Activated gamma-delta T cell (primary cell): Measurements from ENCODE around the gene DCAF7.

Experiments used
- DNase-seq: peaks from one replicate; lab custom pipeline; 2025; lab: John Stamatoyannopoulos, UW

Gene DCAF7

GRCh38 chr17:63544467-63545301 is 5.6 kb upstream of the DCAF7 start:
- no peak for DNase-seq

DNA sequence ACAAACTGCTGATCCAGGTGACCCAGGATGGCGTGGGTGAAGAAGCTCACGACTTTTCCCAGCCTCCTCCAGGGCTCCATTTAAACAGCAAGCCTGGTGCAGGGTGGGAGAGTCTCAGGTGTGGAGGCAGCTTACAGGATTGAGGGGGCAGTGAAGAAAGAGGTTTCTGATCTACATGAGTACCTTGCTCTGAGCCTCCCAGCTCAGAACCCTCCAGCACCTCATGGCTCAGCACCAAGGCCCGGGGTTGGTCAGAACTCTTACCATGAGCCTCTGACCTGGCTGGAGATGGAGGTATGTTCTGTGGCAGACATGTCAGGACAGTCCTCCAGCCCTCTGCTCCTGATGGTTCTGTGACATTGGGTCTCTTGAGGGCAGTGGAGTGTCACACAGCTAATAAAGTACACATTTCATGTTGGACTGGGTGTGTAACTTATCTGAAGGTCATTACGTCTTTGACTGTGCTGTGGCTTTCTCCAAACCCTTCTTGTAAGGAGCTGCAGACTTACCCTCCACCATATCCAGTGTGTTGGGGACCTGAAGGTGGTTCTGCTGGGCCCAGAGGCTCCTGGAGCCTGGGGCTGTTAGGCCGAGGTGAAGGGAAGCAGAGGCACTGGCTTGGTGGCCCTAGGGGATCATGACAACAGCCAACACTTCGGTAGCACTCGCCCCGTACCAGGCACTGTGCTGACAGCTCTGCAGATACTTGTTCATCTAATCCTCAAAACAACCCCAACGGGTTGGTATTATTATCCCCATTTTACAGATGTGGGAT is 3.8 kb upstream of the DCAF7 start:
- DNase-seq, result no peak

GRCh38 chr17:63547083-63547523 is 3.2 kb upstream of the DCAF7 start:
- no peak for DNase-seq

DNA sequence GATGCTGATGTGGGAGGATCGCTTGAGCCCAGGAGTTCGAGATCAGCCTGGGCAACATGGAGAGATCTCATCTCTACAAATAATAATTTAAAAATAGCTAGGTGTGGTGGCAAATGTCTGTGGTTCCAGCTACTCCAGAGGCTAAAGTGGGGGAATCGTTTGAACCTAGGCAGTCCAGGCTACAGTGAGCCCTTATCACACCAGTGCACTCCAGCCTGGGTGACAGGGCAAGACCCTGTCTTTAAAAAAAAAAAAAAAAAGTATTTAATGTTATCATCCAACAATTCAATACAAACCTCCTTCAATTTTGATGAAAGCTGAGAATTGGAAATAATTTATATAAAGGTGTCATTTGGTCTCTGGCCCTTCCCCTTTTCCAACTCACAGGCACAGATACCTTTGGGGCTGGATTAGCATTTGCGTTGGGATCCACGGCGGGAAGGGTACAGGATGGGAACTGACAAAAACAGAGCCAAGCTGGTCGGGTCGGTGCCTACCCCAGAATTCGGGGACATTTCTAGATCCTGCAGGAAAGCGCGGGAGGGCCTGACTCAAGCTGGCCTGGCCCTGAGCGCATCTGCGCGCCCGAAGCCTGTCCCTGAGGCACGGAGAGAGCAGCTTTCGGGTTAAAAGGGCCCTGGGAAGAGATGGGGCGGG is 860 bp upstream of the DCAF7 start:
- DNase-seq, result no peak

- no peak for DNase-seq
Measured at GRCh38 chr17:63550817-63551639, 751 bp downstream of the DCAF7 start.

DNA sequence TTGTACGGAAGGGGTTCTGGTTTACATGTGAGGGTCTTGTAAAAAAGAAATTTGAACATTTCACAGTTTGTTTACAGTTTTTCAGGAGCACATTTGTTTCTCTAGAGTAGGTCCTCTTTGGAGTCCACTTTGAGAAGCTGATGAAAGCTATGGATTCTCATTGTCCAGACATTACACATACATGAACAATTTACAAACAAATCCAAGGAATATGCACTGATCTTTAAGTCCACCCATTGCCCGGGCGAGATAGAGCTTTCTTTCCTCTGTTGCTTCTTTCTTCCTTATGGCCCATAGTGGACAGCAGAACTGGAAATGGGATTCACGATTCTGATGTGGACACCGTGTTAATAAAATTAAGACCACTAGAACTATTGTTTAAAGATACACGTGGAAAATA is 1.9 kb downstream of the DCAF7 start:
- DNase-seq, result no peak

DNA sequence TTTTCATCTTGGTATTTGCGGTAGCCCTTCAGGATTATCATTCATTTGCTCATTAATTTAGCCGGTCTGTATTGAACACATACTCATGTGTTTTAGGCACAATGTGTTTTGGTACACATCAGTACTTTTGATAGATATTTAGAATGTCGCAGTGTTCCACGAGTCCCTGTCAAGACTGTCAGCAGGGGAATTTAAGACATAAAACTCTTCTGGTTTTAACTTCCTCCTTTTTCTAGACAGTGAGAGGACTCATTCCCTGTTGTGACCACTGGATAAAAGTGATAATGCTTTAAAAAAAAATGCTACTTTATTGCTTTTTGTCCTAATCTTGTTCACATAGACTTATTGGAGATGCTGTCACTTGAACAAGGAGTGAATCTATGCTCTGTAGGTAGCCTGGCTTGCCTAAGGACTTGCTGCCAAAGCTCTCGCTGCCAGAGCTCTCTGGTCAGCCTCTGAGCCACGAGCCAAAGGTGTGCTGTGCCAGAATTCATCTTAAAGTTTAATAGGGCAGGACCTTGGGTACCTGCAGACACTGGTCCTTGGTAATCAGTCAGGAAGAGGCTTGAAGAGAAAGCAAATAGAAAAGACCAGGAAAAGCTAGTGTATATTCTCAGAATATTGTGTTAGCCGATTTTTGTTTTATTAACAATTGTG is 5.4 kb downstream of the DCAF7 start:
- DNase-seq, result no peak

GRCh38 chr17:63557416-63557815 is 7.1 kb downstream of the DCAF7 start:
- DNase-seq, result no peak

DNA sequence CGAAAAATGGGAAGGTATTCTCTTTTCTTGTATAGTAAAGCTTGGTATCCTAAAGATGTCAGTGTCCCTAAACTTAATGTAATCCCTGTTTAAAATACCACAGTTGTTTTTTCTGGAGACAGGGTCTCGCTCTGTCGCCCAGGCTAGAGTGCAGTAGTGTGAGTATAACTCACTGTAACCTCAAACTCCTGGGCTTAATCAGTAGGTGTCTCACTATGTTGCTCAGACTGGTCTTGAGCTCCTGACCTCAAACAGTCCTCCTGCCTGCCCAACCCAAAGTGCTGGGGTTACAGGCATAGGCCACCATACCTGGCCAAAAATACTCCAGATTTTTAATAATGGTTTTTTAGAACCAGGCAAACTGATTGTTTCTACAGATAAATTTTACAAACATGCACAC is 8.2 kb downstream of the DCAF7 start:
- DNase-seq, result no peak

DNA sequence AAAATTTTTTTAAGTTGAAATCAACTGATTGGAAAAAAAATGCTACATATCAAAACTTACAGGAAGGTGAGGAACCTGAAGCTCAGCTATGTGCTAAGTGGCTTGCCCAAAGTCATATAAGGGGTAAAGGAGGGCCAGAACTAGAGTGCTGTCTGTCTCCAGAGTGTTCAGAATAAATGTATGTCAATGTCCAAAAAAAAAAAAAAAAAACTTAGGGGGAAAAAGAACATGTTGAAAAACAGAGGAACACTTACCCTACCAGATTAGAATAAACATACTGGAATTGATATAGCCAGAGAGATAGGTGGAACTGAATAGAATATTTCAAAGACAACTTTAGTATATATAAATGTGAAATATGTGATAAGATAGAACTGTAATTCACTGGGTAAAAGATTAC is 11.5 kb downstream of the DCAF7 start:
- DNase-seq, result no peak

DNA sequence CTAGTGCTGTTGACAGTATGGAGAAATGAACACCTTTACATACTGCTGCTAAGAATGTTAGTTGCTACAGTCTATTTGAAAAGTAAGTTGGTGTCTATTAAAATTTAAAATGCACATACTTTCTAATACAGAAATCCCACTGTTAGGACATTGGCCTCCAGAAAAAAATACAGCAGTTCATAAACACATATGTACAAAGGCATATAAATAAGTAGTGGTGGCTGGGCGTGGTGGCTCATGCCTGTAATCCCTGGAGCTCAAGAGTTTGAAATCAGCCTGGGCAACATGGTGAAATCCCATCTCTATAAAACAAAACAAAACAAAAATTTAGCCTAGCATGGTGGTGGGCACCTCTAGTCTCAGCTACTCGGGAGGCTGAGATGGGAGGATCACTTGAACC is 13.1 kb downstream of the DCAF7 start:
- DNase-seq, result no peak

DNA sequence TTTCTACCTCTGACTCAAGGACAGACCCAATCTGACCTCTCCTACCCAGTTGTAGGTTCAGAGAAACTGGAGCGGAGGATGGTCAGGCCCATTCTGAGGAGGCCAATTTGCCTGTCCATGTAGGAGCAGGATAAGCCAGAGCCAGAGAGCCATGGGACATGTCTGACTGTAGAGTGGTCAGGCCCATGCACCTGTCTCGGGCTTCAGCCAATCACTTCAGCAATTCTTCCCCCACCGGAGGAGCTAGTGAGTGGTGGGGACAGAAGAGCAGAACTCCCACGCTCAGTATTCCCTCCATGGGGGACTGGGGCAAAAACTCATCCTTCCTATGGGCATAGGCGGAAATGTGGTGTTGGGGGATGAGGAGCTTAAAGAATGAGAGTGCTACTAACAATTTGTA is 14.3 kb downstream of the DCAF7 start:
- no peak for DNase-seq

GRCh38 chr17:63567229-63567628 is 17.0 kb downstream of the DCAF7 start:
- DNase-seq, result no peak

GRCh38 chr17:63568563-63568962 is 18.3 kb downstream of the DCAF7 start:
- DNase-seq, result no peak

- DNase-seq, result no peak
Measured at GRCh38 chr17:63571632-63572310, 21.5 kb downstream of the DCAF7 start.

DNA sequence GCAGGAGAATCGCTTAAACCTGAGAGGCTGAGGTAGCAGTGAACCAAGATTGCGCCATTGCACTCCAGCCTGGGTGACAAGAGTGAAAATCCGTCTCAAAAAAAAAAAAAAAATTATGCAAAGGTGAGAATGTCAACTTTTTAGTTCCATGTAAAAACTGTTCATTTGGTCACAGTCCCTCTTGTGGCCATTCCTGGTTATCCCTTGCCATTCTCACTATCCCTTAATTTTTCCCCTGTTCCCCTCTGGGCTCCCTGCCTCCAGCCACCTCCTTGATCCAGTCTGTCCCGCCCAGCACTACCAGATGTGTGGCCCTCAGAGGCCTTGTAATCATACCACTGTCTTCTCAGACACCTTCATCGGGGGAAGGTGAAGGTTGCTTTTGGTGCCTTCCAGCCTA is 23.4 kb downstream of the DCAF7 start:
- DNase-seq, result no peak

DNA sequence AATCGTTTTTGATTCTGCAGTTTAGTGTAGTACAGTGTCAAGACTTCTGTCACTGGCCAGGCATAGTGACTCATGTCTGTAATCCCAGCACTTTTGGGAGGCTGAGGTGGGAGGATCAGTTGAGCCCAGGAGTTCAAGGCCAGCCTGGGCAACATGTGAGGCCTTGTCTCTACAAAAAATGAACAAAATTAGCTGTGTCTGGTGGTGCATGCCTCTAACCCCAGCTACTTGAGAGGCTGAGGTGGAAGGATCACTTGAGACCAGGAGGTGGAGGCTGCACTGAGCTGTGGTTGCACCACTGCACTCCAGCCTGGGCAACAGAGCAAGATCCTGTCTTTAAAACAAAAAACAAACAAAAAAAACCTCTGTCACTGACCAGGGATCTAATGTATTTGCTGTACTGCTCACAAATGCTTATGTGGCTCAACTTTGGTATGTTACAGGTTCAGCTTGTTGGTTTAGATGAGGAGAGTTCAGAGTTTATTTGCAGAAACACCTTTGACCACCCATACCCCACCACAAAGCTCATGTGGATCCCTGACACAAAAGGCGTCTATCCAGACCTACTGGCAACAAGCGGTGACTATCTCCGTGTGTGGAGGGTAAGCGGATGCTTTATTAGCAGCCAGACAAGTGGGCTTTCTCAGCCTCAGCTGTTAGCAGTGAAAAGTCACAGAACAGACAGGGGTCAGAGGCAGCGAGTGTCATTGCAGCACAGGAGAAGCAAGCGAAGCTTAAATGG is 27.9 kb downstream of the DCAF7 start:
- DNase-seq, result no peak

GRCh38 chr17:63578769-63579111 is 28.5 kb downstream of the DCAF7 start:
- DNase-seq, result no peak

- no peak for DNase-seq
Measured at GRCh38 chr17:63579633-63580032, 29.4 kb downstream of the DCAF7 start.

GRCh38 chr17:63587770-63588169 is 37.5 kb downstream of the DCAF7 start:
- DNase-seq, result no peak
